Measurements from ENCODE around the gene ERI3.
A peak's percentile ranks its signal among the peaks of the same experiment; 100 is the strongest.
"Not testable (repeated sequence)": the region's sequence is repeated elsewhere in the genome, so short reads cannot be mapped to it uniquely, and the experiment has no call there.

ERI3 gene

GRCh38 chr1:44219301-44219626 lies 135.8 kb downstream of the ERI3 start:
- H3K4me3 Mint-ChIP-seq: no peak overlapping the region
- ATAC-seq (replicated peaks): no peak
- H3K4me1 Mint-ChIP-seq (ENCODE audit: low read depth in 2 of 2): peaks cover 28 to 31% of the 10 kb centered on the region in 2 donors
- peaks cover 22% of the 10 kb centered on the region for H3K36me3 Mint-ChIP-seq (ENCODE audit: insufficient read depth)
- no peaks in the 10 kb centered on the region for H3K9me3 Mint-ChIP-seq
- H3K27me3 Mint-ChIP-seq: no peaks in the 10 kb centered on the region
- H3K27ac Mint-ChIP-seq: no peak overlapping the region
- DNase-seq: no peak

GRCh38 chr1:44218503-44219300 lies 136.4 kb downstream of the ERI3 start:
- Mint-ChIP-seq H3K9me3 (no peaks in the 10 kb centered on the region), H3K27me3 (no peaks in the 10 kb centered on the region), H3K36me3 (ENCODE audit: insufficient read depth) (peaks cover 24% of the 10 kb centered on the region), H3K27ac (no peak overlapping the region), H3K4me3 (no peak overlapping the region), H3K4me1 (ENCODE audit: low read depth in 2 of 2) (peaks cover 31 to 32% of the 10 kb centered on the region in 2 donors)
- DNase-seq: no peak
- no peak for ATAC-seq (replicated peaks)

- Mint-ChIP-seq H3K27me3 (no peaks in the 10 kb centered on the region), H3K9me3 (no peaks in the 10 kb centered on the region), H3K27ac (no peak overlapping the region), H3K4me1 (ENCODE audit: low read depth in 2 of 2) (peaks cover 33 to 36% of the 10 kb centered on the region in 2 donors), H3K4me3 (no peak overlapping the region), H3K36me3 (ENCODE audit: insufficient read depth) (peaks cover 29% of the 10 kb centered on the region)
- ATAC-seq (replicated peaks) (peak; percentile 39), DNase-seq (peak; percentile 61 to 76 (median 63))
These were observed 137.1 kb downstream of the ERI3 start for GRCh38 chr1:44217809-44218410.

- Mint-ChIP-seq H3K4me1 (ENCODE audit: low read depth in 2 of 2) (peaks cover 35 to 47% of the 10 kb centered on the region in 2 donors), H3K27me3 (no peaks in the 10 kb centered on the region), H3K9me3 (no peaks in the 10 kb centered on the region), H3K36me3 (ENCODE audit: insufficient read depth) (peaks cover 15% of the 10 kb centered on the region), H3K4me3 (peak within 1 kb of the TSS; percentile 90 to 91), H3K27ac (peak within 1 kb of the TSS; percentile 94)
- ATAC-seq (replicated peaks) (peak; percentile 85), DNase-seq (peak; percentile 82 to 90 (median 89))
These were observed 141.6 kb downstream of the ERI3 start, which contains the start of gene DMAP1 for GRCh38 chr1:44213222-44214112. Gene DMAP1 (plus strand): TSS chr1:44213471. CDS start chr1:44213754, 283 bp downstream.

- peaks cover 33 to 44% of the 10 kb centered on the region in 2 donors for H3K4me1 Mint-ChIP-seq (ENCODE audit: low read depth in 2 of 2)
- H3K4me3 Mint-ChIP-seq: peak overlapping the region; percentile 90 to 91
- peak; percentile 24 to 30 (median 27) for DNase-seq
- H3K36me3 Mint-ChIP-seq (ENCODE audit: insufficient read depth): peaks cover 12% of the 10 kb centered on the region
- no peaks in the 10 kb centered on the region for H3K9me3 Mint-ChIP-seq
- no peaks in the 10 kb centered on the region for H3K27me3 Mint-ChIP-seq
- H3K27ac Mint-ChIP-seq: peak overlapping the region; percentile 94
- ATAC-seq (replicated peaks): peak; percentile 67
These were observed 142.5 kb downstream of the ERI3 start for GRCh38 chr1:44212355-44213221.

GRCh38 chr1:44210595-44210994 lies 144.5 kb downstream of the ERI3 start:
- Mint-ChIP-seq H3K36me3 (ENCODE audit: insufficient read depth) (peaks cover 12% of the 10 kb centered on the region), H3K4me3 (no peak overlapping the region), H3K4me1 (ENCODE audit: low read depth in 2 of 2) (peaks cover 27 to 31% of the 10 kb centered on the region in 2 donors), H3K9me3 (no peaks in the 10 kb centered on the region), H3K27me3 (no peaks in the 10 kb centered on the region), H3K27ac (no peak overlapping the region)
- DNase-seq (no peak), ATAC-seq (replicated peaks) (no peak)

- H3K27ac Mint-ChIP-seq: no peak overlapping the region
- peaks cover 0 to 3% of the 10 kb centered on the region in 2 donors for H3K27me3 Mint-ChIP-seq
- DNase-seq (no peak), ATAC-seq (replicated peaks) (no peak)
- peaks cover 7% of the 10 kb centered on the region for H3K36me3 Mint-ChIP-seq (ENCODE audit: insufficient read depth)
- H3K4me3 Mint-ChIP-seq: no peak overlapping the region
- peaks cover 10 to 14% of the 10 kb centered on the region in 2 donors for H3K4me1 Mint-ChIP-seq (ENCODE audit: low read depth in 2 of 2)
- H3K9me3 Mint-ChIP-seq: no peaks in the 10 kb centered on the region
These were observed 146.8 kb downstream of the ERI3 start for GRCh38 chr1:44208226-44208625.

GRCh38 chr1:44206545-44206944 lies 148.5 kb downstream of the ERI3 start:
- not testable (repeated sequence) for DNase-seq; H3K27ac Mint-ChIP-seq; H3K36me3 Mint-ChIP-seq (ENCODE audit: insufficient read depth); H3K9me3 Mint-ChIP-seq; H3K4me1 Mint-ChIP-seq (ENCODE audit: low read depth in 2 of 2); H3K27me3 Mint-ChIP-seq; ATAC-seq (replicated peaks); H3K4me3 Mint-ChIP-seq

GRCh38 chr1:44200336-44200735 lies 154.7 kb downstream of the ERI3 start:
- no peak for ATAC-seq (replicated peaks)
- H3K27ac Mint-ChIP-seq: no peak overlapping the region

GRCh38 chr1:44174630-44175029 lies 180.4 kb downstream of the ERI3 start:
- H3K9me3 Mint-ChIP-seq: no peaks in the 10 kb centered on the region
- no peak overlapping the region for H3K27ac Mint-ChIP-seq
- ATAC-seq (replicated peaks) (no peak), DNase-seq (no peak)
- H3K36me3 Mint-ChIP-seq (ENCODE audit: insufficient read depth): no peaks in the 10 kb centered on the region
- H3K27me3 Mint-ChIP-seq: peaks cover 30 to 33% of the 10 kb centered on the region in 2 donors
- no peak overlapping the region for H3K4me3 Mint-ChIP-seq
- H3K4me1 Mint-ChIP-seq (ENCODE audit: low read depth in 2 of 2): no peaks in the 10 kb centered on the region

More at GRCh38 chr1:44200336-44200735, 154.7 kb downstream of the ERI3 start:
- H3K27me3 Mint-ChIP-seq: peaks cover 0 to 9% of the 10 kb centered on the region in 2 donors
- no peaks in the 10 kb centered on the region for H3K36me3 Mint-ChIP-seq (ENCODE audit: insufficient read depth)
- no peaks in the 10 kb centered on the region for H3K9me3 Mint-ChIP-seq
- DNase-seq: no peak
- no peaks in the 10 kb centered on the region for H3K4me1 Mint-ChIP-seq (ENCODE audit: low read depth in 2 of 2)
- no peak overlapping the region for H3K4me3 Mint-ChIP-seq
